GM04503 (cell line): ENCODE results near the gene TCFL5.

Experiments
- DNase-seq: peaks from one replicate; pipeline ENCODE4 v3.0.0-alpha.2; 2012; ENCODE audit warnings: low read depth

TCFL5 gene

GRCh38 chr20:62832951-62833391 is 28.7 kb downstream of the TCFL5 start:
- DNase-seq, result no peak

GRCh38 chr20:62832212-62832922 is 29.3 kb downstream of the TCFL5 start:
- no peak for DNase-seq

GRCh38 chr20:62831854-62832211 is 29.8 kb downstream of the TCFL5 start:
- DNase-seq, result no peak

GRCh38 chr20:62831361-62831788 is 30.2 kb downstream of the TCFL5 start:
- DNase-seq, result no peak

GRCh38 chr20:62830821-62831220 is 30.8 kb downstream of the TCFL5 start:
- no peak for DNase-seq

- DNase-seq, result no peak
Observed at GRCh38 chr20:62830251-62830650, 31.4 kb downstream of the TCFL5 start.

- DNase-seq, result no peak
Observed at GRCh38 chr20:62829231-62830230, 32.1 kb downstream of the TCFL5 start.

- DNase-seq, result no peak
Observed at GRCh38 chr20:62828511-62829230, 33.0 kb downstream of the TCFL5 start.

GRCh38 chr20:62828051-62828450 is 33.6 kb downstream of the TCFL5 start:
- DNase-seq, result no peak

GRCh38 chr20:62827311-62828038 is 34.1 kb downstream of the TCFL5 start:
- no peak for DNase-seq

GRCh38 chr20:62826646-62827310 is 34.8 kb downstream of the TCFL5 start:
- no peak for DNase-seq

- DNase-seq, result no peak
Observed at GRCh38 chr20:62825986-62826645, 35.5 kb downstream of the TCFL5 start.

- no peak for DNase-seq
Observed at GRCh38 chr20:62825333-62825985, 36.2 kb downstream of the TCFL5 start.

- no peak for DNase-seq
Observed at GRCh38 chr20:62824476-62825332, 36.9 kb downstream of the TCFL5 start.

GRCh38 chr20:62823688-62824475 is 37.7 kb downstream of the TCFL5 start:
- DNase-seq, result no peak

GRCh38 chr20:62822788-62823651 is 38.6 kb downstream of the TCFL5 start:
- no peak for DNase-seq

GRCh38 chr20:62822239-62822787 is 39.3 kb downstream of the TCFL5 start:
- no peak for DNase-seq
